Measurements from ENCODE around the gene TLR4. TPM values are rescaled to one million over a fixed set of nuclear protein-coding genes. Genes with fewer than 3 reads are reported as not detected.

TLR4 gene
- total RNA-seq, 6 experiments from 2014 or later, result 5.3 to 14.1 (median 10.6) TPM

GRCh38 chr9:117747386-117747970 lies 43.3 kb downstream of the TLR4 start:
- Histone ChIP-seq H3K36me3 (no peaks in the 10 kb centered on the region), H3K4me1 (no peaks in the 10 kb centered on the region), H3K27me3 (no peaks in the 10 kb centered on the region), H3K4me3 (no peak overlapping the region), H3K27ac (no peak overlapping the region), H3K9me3 (no peaks in the 10 kb centered on the region)
- intact Hi-C loops (cut with DNase I), result no loop called here
- WGBS (ENCODE audit: insufficient coverage, low coverage, low lambda C conversion rate, missing lambda C conversion rate), result 59% methylated on average over 4 of the region's 5 CpGs
- TF ChIP-seq POLR2A (IDR thresholded peaks at IDR 0.05), result no peak
- no peak for ATAC-seq
- no peak for DNase-seq

GRCh38 chr9:117750401-117750800 lies 46.2 kb downstream of the TLR4 start:
- ATAC-seq (no peak), DNase-seq (no peak)
- intact Hi-C loops (cut with DNase I), result no loop called here
- H3K4me1 ChIP-seq, result no peaks in the 10 kb centered on the region
- WGBS (ENCODE audit: insufficient coverage, low coverage, low lambda C conversion rate, missing lambda C conversion rate), result 64% methylated on average over 2 of the region's 2 CpGs
- H3K36me3 ChIP-seq, result no peaks in the 10 kb centered on the region
- no peak overlapping the region for H3K4me3 ChIP-seq
- no peaks in the 10 kb centered on the region for H3K9me3 ChIP-seq
- no peak overlapping the region for H3K27ac ChIP-seq
- TF ChIP-seq, protein P1, sequence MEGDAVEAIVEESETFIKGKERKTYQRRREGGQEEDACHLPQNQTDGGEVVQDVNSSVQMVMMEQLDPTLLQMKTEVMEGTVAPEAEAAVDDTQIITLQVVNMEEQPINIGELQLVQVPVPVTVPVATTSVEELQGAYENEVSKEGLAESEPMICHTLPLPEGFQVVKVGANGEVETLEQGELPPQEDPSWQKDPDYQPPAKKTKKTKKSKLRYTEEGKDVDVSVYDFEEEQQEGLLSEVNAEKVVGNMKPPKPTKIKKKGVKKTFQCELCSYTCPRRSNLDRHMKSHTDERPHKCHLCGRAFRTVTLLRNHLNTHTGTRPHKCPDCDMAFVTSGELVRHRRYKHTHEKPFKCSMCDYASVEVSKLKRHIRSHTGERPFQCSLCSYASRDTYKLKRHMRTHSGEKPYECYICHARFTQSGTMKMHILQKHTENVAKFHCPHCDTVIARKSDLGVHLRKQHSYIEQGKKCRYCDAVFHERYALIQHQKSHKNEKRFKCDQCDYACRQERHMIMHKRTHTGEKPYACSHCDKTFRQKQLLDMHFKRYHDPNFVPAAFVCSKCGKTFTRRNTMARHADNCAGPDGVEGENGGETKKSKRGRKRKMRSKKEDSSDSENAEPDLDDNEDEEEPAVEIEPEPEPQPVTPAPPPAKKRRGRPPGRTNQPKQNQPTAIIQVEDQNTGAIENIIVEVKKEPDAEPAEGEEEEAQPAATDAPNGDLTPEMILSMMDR (IDR thresholded peaks at IDR 0.05), result no peak
- H3K27me3 ChIP-seq, result no peaks in the 10 kb centered on the region

DNA sequence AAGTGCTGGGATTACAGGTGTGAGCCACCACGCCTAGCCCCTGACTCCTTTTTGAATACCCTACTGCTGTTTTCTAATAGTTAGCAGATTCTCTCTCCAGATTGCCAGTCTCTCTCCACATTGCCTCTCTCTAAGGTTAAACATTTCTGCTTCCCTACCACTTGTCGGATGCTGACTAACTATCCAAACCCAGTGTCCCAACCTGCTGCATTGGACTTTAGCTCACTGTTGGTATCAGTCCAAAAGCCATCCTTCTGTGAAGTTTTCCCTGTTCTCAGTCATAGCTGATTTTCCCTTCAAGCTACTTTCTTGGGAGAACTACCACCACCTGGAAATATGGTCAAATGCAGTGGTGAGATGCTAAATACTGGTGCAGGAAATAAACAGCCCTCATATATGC lies 48.7 kb downstream of the TLR4 start:
- intact Hi-C loops (cut with DNase I), result no loop called here
- 68% methylated on average over 2 of the region's 2 CpGs for WGBS (ENCODE audit: insufficient coverage, low coverage, low lambda C conversion rate, missing lambda C conversion rate)
- no peak for DNase-seq
- TF ChIP-seq POLR2A (IDR thresholded peaks at IDR 0.05), result no peak
- TF ChIP-seq, protein P1 (IDR thresholded peaks at IDR 0.05), result no peak
- no peaks in the 10 kb centered on the region for H3K27me3 ChIP-seq
- no peak overlapping the region for H3K27ac ChIP-seq
- H3K9me3 ChIP-seq, result no peaks in the 10 kb centered on the region
- no peaks in the 10 kb centered on the region for H3K4me1 ChIP-seq
- no peaks in the 10 kb centered on the region for H3K36me3 ChIP-seq
- ATAC-seq, result peak in 1 of 4 donors; percentile 50
- no peak overlapping the region for H3K4me3 ChIP-seq

DNA sequence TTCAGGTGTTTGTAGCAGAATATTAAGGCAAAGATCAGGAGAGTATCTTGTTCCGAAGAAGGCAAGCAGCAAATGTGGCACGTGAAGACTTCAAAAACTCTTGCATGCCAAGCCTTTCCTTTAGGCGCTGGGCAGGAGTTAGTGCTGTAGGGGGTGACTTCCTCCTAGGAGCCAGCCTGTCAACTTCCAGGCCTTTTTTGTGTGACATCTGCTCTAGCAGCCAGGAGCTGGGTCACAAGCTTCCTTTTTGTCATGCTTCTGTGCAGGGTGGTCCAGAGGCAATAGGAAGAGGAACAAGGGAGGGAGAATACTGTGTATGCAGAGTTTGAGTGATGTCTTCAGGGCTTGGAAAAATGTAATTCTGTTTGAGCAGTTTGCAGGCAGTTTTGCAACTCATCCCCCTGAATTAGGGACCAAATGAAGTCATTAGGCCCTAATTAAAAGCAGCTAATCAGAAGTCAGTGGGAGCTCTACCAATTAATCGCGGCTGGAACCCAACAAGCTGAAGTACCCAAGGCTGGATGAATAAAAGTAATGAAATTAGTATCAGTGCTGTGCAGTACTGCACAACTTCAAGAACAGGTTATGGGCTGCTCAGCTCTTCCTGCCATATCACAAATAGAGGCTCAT lies 53.5 kb downstream of the TLR4 start:
- WGBS (ENCODE audit: insufficient coverage, low coverage, low lambda C conversion rate, missing lambda C conversion rate), result 60% methylated on average over 5 of the region's 5 CpGs
- H3K36me3 ChIP-seq, result no peaks in the 10 kb centered on the region
- no peak overlapping the region for H3K4me3 ChIP-seq
- no peaks in the 10 kb centered on the region for H3K4me1 ChIP-seq
- H3K9me3 ChIP-seq, result no peaks in the 10 kb centered on the region
- intact Hi-C loops (cut with DNase I), result no loop called here
- peak in 1 of 4 donors; percentile 35 for ATAC-seq
- DNase-seq, result no peak
- TF ChIP-seq, protein P1 (IDR thresholded peaks at IDR 0.05), result no peak
- TF ChIP-seq POLR2A (IDR thresholded peaks at IDR 0.05), result no peak
- no peak overlapping the region for H3K27ac ChIP-seq
- no peaks in the 10 kb centered on the region for H3K27me3 ChIP-seq

- intact Hi-C loops (cut with DNase I), result no loop called here
- WGBS (ENCODE audit: insufficient coverage, low coverage, low lambda C conversion rate, missing lambda C conversion rate), result 52% methylated on average over 4 of the region's 4 CpGs
- TF ChIP-seq, protein P1 (IDR thresholded peaks at IDR 0.05), result no peak
- TF ChIP-seq POLR2A (IDR thresholded peaks at IDR 0.05), result no peak
- ATAC-seq (peak in 3 of 4 donors; percentile 22 to 63 (median 53)), DNase-seq (no peak)
- Histone ChIP-seq H3K4me3 (no peak overlapping the region), H3K4me1 (no peaks in the 10 kb centered on the region), H3K27ac (no peak overlapping the region), H3K9me3 (peaks cover 0 to 3% (median 0%) of the 10 kb centered on the region in 4 donors), H3K27me3 (no peaks in the 10 kb centered on the region), H3K36me3 (no peaks in the 10 kb centered on the region)
Measured at GRCh38 chr9:117763314-117763713, 59.1 kb downstream of the TLR4 start.
